Activated CD8-positive, alpha-beta memory T cell treated with anti-CD3 and anti-CD28 coated beads, Interleukin-2, amount 50 U/mL, for 24 hours (primary cell): ENCODE measurements around the gene NCK2.
"Not testable (repeated sequence)": the region's sequence is repeated elsewhere in the genome, so short reads cannot be mapped to it uniquely, and the experiment has no call there.

ENCODE experiments used
- DNase-seq: peaks from one replicate; pipeline ENCODE4 v3.0.0-alpha.2; 2020; ENCODE audit errors: extremely low read depth

NCK2 gene

GRCh38 chr2:105754994-105755393, 10.3 kb downstream of the NCK2 start:
- DNase-seq, result no peak

GRCh38 chr2:105755895-105756294, 11.2 kb downstream of the NCK2 start:
- no peak for DNase-seq

- no peak for DNase-seq
Observed at GRCh38 chr2:105756435-105756834, 11.7 kb downstream of the NCK2 start.

- DNase-seq, result not testable (repeated sequence)
Observed at GRCh38 chr2:105756865-105757264, 12.2 kb downstream of the NCK2 start.

- no peak for DNase-seq
Observed at GRCh38 chr2:105757433-105757832, 12.7 kb downstream of the NCK2 start.

GRCh38 chr2:105760191-105760590, 15.5 kb downstream of the NCK2 start:
- no peak for DNase-seq

- no peak for DNase-seq
Observed at GRCh38 chr2:105760639-105761337, 16.1 kb downstream of the NCK2 start.

GRCh38 chr2:105761931-105762515, 17.3 kb downstream of the NCK2 start:
- DNase-seq, result no peak

- DNase-seq, result no peak
Observed at GRCh38 chr2:105763076-105763475, 18.4 kb downstream of the NCK2 start.

- DNase-seq, result no peak
Observed at GRCh38 chr2:105764059-105764458, 19.3 kb downstream of the NCK2 start.

GRCh38 chr2:105765415-105766299, 20.9 kb downstream of the NCK2 start:
- DNase-seq, result no peak

GRCh38 chr2:105766300-105766866, 21.7 kb downstream of the NCK2 start:
- DNase-seq, result no peak

GRCh38 chr2:105768176-105768575, 23.5 kb downstream of the NCK2 start:
- no peak for DNase-seq

GRCh38 chr2:105768961-105769452, 24.3 kb downstream of the NCK2 start:
- no peak for DNase-seq

GRCh38 chr2:105769504-105769903, 24.8 kb downstream of the NCK2 start:
- DNase-seq, result no peak

GRCh38 chr2:105770149-105770548, 25.4 kb downstream of the NCK2 start:
- DNase-seq, result no peak

- DNase-seq, result not testable (repeated sequence)
Observed at GRCh38 chr2:105771291-105771690, 26.6 kb downstream of the NCK2 start.

GRCh38 chr2:105771836-105772235, 27.1 kb downstream of the NCK2 start:
- no peak for DNase-seq

- DNase-seq, result no peak
Observed at GRCh38 chr2:105772362-105772761, 27.6 kb downstream of the NCK2 start.

GRCh38 chr2:105773568-105773967, 28.9 kb downstream of the NCK2 start:
- DNase-seq, result no peak

- DNase-seq, result no peak
Observed at GRCh38 chr2:105774781-105775337, 30.1 kb downstream of the NCK2 start.
